Upper lobe of left lung (tissue), 6 donors: Measurements from ENCODE around the gene RIPPLY3. TPM values are rescaled to one million over a fixed set of nuclear protein-coding genes. Genes with fewer than 3 reads are reported as not detected.

Experiments used
- ATAC-seq, 2 donors: fragments of 200-7000 bp; cut with Tn5 transposase; one replicate each; pipeline ENCODE4 v1.9.1; 2022; ENCODE audit warnings: mild to moderate bottlenecking in 2 of 2, moderate library complexity in 2 of 2; ENCODE audit not compliant: low FRiP score in 2 of 2
- DNase-seq, 2 donors: peaks; one replicate each; pipeline ENCODE4 v3.0.0-alpha.2; 2019 to 2020
- H3K27ac ChIP-seq, 4 donors: fragments of 200-600 bp; sonication (generic); one replicate each; pipeline ENCODE4 v1.5.1; 2016 to 2019
- H3K27me3 ChIP-seq, 4 donors: fragments of 200-600 bp; sonication (generic); one replicate each; pipeline ENCODE4 v1.5.1; 2017 to 2019
- H3K36me3 ChIP-seq, 4 donors: fragments of 200-600 bp; sonication (generic); one replicate each; pipeline ENCODE4 v1.5.1; 2016 to 2019
- H3K4me1 ChIP-seq, 4 donors: fragments of 200-600 bp; sonication (generic); one replicate each; pipeline ENCODE4 v1.5.1; 2018 to 2019
- H3K4me3 ChIP-seq, 4 donors: fragments of 200-600 bp; sonication (generic); one replicate each; pipeline ENCODE4 v1.5.1; 2017 to 2019; ENCODE audit warnings: mild to moderate bottlenecking in 2 of 4, moderate library complexity in 1 of 4
- H3K9me3 ChIP-seq, 4 donors: fragments of 200-600 bp; sonication (generic); one replicate each; pipeline ENCODE4 v1.5.1; 2018 to 2019
- EP300 ChIP-seq, 4 donors: sonication (generic); formaldehyde crosslinking; IDR thresholded peaks; one replicate each; pipeline ENCODE4 v1.5.1; 2017; ENCODE audit warnings: antibody characterized with exemption in 4 of 4, control low read depth in 2 of 4
- POLR2A ChIP-seq, 4 donors: fragments of 450-650 bp; IDR thresholded peaks; one replicate each; pipeline ENCODE4 v1.5.1; 2016 to 2017; ENCODE audit warnings: antibody characterized with exemption in 4 of 4, mild to moderate bottlenecking in 2 of 4
- POLR2AphosphoS5 ChIP-seq, 2 donors: sonication (generic); formaldehyde crosslinking; IDR thresholded peaks; one replicate each; pipeline ENCODE4 v1.5.1; 2017; ENCODE audit warnings: antibody characterized with exemption in 2 of 2
- WGBS, 2 donors: methylation state at CpG; one replicate each; pipeline ENCODE4 v1.1.5; 2017 to 2018; 5-methylcytosine and 5-hydroxymethylcytosine counted together
- total RNA-seq, 6 donors: library from RNA; depleted of rRNA in 4 of 6; stranded (reverse); fragments of >200 nt in 4 of 6; gene quantifications; one replicate each; pipeline versions ENCODE4 v1.1.0 to v1.2.1, GENCODE V29; 2016 to 2021
- TF ChIP-seq, protein P1 (sequence below), 6 experiments: fragments of 450-650 bp in 4 of 6; fragments of 200-600 bp in 2 of 6; sonication (generic) in 2 of 6; IDR thresholded peaks; one replicate each; pipeline ENCODE4 v1.5.1; 2016 to 2019; ENCODE audit warnings: antibody characterized with exemption in 6 of 6
- donor health status: DM: no; HTN: no; CAD: no; lungs with moderate emphysema.
- donor health status: DM: no; HTN: yes; CAD: no; lungs with severe emphysema.

RIPPLY3 gene, protein sequence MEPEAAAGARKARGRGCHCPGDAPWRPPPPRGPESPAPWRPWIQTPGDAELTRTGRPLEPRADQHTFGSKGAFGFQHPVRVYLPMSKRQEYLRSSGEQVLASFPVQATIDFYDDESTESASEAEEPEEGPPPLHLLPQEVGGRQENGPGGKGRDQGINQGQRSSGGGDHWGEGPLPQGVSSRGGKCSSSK
- 1 to 10 TPM in 2 of 6 donors, under 1 TPM in 2, not detected in 2; 0.11 to 1.5 (median 0.66) TPM for total RNA-seq

- H3K27me3 ChIP-seq = peaks cover 0 to 14% (median 6%) of the 10 kb centered on the region in 4 donors
- H3K36me3 ChIP-seq = no peaks in the 10 kb centered on the region
Measured at GRCh38 chr21:37006486-37007291, at the start of gene RIPPLY3. RIPPLY3 (plus strand) TSS chr21:37006702; CDS start chr21:37006773, 71 bp downstream.

DNA sequence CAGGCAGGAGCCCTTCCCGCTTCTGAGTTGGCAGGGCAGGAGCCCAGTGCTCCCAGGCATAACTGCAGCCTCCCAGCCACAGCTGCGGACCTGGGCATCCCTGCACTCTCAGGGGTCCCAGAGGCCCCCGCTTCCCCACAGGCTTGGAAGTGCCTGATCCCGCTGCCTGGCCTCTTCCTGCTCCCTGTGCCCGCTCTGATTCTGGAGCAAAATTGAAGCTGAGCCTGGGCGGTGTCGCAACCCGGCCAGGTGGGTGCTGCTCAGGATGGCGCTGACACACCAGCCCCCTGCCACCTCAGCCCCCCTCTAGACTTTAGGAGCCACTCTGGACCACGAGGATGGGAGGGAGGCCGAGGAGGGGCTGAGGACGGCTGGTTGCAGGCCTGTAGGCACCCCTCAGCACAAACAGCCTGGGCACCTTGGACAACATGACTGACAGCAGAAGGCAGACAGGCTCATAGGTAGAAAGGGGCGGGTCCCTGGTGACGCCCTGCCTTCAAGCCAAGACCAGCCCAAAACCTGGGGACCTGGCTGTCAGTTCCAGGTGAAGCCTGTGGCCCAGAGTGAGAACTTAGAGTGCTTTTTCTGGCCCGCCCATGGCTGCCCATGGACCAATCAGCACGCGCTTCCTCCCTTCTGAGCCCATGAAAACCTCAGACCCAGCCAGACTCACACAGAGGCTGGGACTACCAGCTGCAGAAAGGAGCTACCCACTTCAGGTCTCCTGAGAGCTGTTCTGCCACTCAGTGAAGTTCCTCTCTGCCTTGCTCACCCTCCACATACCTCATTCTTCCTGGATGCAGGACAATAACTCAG lies 47.3 kb upstream of the RIPPLY3 start:
- no peaks in the 10 kb centered on the region for H3K4me1 ChIP-seq
- no peak overlapping the region for H3K4me3 ChIP-seq
- no peaks in the 10 kb centered on the region for H3K9me3 ChIP-seq
- ATAC-seq (peak in 1 of 2 donors; percentile 56), DNase-seq (peak in 1 of 2 donors; percentile 51)
- WGBS, 2 donors = 92 to 100% methylated on average over 3 to 17 of the region's 17 CpGs
- peaks cover 0 to 15% (median 6%) of the 10 kb centered on the region in 4 donors for H3K36me3 ChIP-seq
- H3K27me3 ChIP-seq = no peaks in the 10 kb centered on the region
- TF ChIP-seq POLR2AphosphoS5 (IDR thresholded peaks at IDR 0.05) (no peak), EP300 (IDR thresholded peaks at IDR 0.05) (no peak)
- no peak overlapping the region for H3K27ac ChIP-seq

More at GRCh38 chr21:37006486-37007291, at the start of gene RIPPLY3:
- peak within 1 kb of the TSS in 3 of 4 donors; percentile 0 to 69 (median 57) for H3K27ac ChIP-seq
- peaks cover 21 to 39% (median 22%) of the 10 kb centered on the region in 4 donors for H3K4me1 ChIP-seq
- peak in 1 of 2 donors; percentile 83 for DNase-seq
- peak within 1 kb of the TSS; percentile 46 to 64 (median 57) for H3K4me3 ChIP-seq
- TF ChIP-seq POLR2A (IDR thresholded peaks at IDR 0.05) (no peak), POLR2AphosphoS5 (IDR thresholded peaks at IDR 0.05) (no peak), EP300 (IDR thresholded peaks at IDR 0.05) (no peak)
- TF ChIP-seq, protein P1, sequence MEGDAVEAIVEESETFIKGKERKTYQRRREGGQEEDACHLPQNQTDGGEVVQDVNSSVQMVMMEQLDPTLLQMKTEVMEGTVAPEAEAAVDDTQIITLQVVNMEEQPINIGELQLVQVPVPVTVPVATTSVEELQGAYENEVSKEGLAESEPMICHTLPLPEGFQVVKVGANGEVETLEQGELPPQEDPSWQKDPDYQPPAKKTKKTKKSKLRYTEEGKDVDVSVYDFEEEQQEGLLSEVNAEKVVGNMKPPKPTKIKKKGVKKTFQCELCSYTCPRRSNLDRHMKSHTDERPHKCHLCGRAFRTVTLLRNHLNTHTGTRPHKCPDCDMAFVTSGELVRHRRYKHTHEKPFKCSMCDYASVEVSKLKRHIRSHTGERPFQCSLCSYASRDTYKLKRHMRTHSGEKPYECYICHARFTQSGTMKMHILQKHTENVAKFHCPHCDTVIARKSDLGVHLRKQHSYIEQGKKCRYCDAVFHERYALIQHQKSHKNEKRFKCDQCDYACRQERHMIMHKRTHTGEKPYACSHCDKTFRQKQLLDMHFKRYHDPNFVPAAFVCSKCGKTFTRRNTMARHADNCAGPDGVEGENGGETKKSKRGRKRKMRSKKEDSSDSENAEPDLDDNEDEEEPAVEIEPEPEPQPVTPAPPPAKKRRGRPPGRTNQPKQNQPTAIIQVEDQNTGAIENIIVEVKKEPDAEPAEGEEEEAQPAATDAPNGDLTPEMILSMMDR (IDR thresholded peaks at IDR 0.05) = peak in 1 of 6 experiments; percentile 11
- no peaks in the 10 kb centered on the region for H3K9me3 ChIP-seq
- ATAC-seq = peak in 1 of 2 donors; percentile 7
- WGBS, 2 donors = 4 to 7% methylated on average over 32 to 51 of the region's 87 CpGs

DNA sequence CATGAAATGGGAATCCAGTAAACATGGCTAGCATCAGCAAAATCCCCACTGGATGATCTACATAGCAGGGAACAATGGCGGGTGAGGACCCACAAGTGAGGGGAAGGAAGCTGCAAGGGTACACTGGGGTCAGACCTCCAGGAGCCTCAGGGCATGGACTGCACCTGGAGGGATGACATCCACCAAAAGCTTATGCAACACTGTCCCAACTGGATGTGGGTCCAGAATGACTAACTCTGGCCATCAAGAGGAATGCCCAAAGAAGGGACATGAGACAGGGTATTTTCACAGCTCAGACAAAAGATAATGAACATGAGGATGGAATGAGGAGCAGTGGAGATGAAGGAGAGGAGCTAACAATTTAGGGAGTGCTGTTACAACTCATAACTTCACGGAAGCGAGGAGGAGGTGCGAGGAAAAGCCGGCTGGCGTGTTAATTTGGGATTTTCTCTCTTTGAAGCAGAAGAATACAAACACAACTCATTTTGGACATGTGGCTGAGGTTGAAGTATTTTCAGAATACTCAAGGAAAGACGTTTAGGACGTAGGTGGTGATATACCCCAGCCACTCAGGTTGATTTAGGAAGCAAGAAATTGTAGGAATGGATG lies 45.7 kb upstream of the RIPPLY3 start:
- Histone ChIP-seq H3K4me3 (no peak overlapping the region), H3K9me3 (no peaks in the 10 kb centered on the region), H3K4me1 (peaks cover 0 to 10% (median 7%) of the 10 kb centered on the region in 4 donors), H3K27me3 (no peaks in the 10 kb centered on the region), H3K36me3 (peaks cover 0 to 15% (median 6%) of the 10 kb centered on the region in 4 donors), H3K27ac (no peak overlapping the region)
- WGBS, 2 donors = 93 to 96% methylated on average over 8 of the region's 8 CpGs
- no peak for DNase-seq
- ATAC-seq = no peak
- TF ChIP-seq EP300 (IDR thresholded peaks at IDR 0.05) (no peak), POLR2AphosphoS5 (IDR thresholded peaks at IDR 0.05) (no peak), POLR2A (IDR thresholded peaks at IDR 0.05) (no peak)
- TF ChIP-seq, protein P1 (IDR thresholded peaks at IDR 0.05) = no peak

- peaks cover 0 to 15% (median 2%) of the 10 kb centered on the region in 4 donors for H3K36me3 ChIP-seq
- TF ChIP-seq EP300 (IDR thresholded peaks at IDR 0.05) (no peak), POLR2A (IDR thresholded peaks at IDR 0.05) (no peak), POLR2AphosphoS5 (IDR thresholded peaks at IDR 0.05) (no peak)
- TF ChIP-seq, protein P1 (IDR thresholded peaks at IDR 0.05) = no peak
- H3K4me3 ChIP-seq = no peak overlapping the region
- H3K27me3 ChIP-seq = no peaks in the 10 kb centered on the region
- H3K27ac ChIP-seq = no peak overlapping the region
- peaks cover 4 to 22% (median 10%) of the 10 kb centered on the region in 4 donors for H3K4me1 ChIP-seq
- ATAC-seq (no peak), DNase-seq (no peak)
- no peaks in the 10 kb centered on the region for H3K9me3 ChIP-seq
- WGBS, 2 donors = 89 to 93% methylated on average over 11 of the region's 11 CpGs
Measured at GRCh38 chr21:36962098-36962780, 44.3 kb upstream of the RIPPLY3 start.
